WTC11 (cell line): ENCODE data around the gene TMF1. TPM values are rescaled to one million over a fixed set of nuclear protein-coding genes. Genes with fewer than 3 reads are reported as not detected.

ENCODE experiments used
- ATAC-seq: fragments of 200-7000 bp; cut with Tn5 transposase; 2 replicates; pipeline ENCODE4 v1.10.0; 2021; ENCODE audit warnings: mild to moderate bottlenecking, moderate library complexity
- CTCF ChIA-PET: fragments of 300-600 bp; sonication (Branson Sonifier 250); formaldehyde crosslinking; loops from one replicate; lab custom pipeline; 2021; ENCODE audit warnings: antibody characterized with exemption; lab: Charles Lee
- POLR2A ChIA-PET: fragments of 350-600 bp; sonication (Branson Sonifier 250); formaldehyde crosslinking; loops from one replicate; lab custom pipeline; 2021; ENCODE audit warnings: antibody characterized with exemption; lab: Charles Lee
- DNase-seq: peaks from one replicate; pipeline ENCODE4 v3.0.0; 2021; ENCODE audit warnings: low spot score
- H3K27ac Mint-ChIP-seq: 2 replicates; pipeline ENCODE4 v1.8.0; 2021; ENCODE audit warnings: mixed read lengths
- H3K27me3 Mint-ChIP-seq: 2 replicates; pipeline ENCODE4 v1.8.0; 2021; ENCODE audit warnings: low read depth, mild to moderate bottlenecking, moderate library complexity, mixed read lengths
- H3K36me3 Mint-ChIP-seq: 2 replicates; pipeline ENCODE4 v1.8.0; 2021; ENCODE audit warnings: mixed read lengths
- H3K4me1 Mint-ChIP-seq: 2 replicates; pipeline ENCODE4 v1.8.0; 2022; ENCODE audit warnings: mixed read lengths
- H3K4me3 Mint-ChIP-seq: 2 replicates; pipeline ENCODE4 v1.8.0; 2021; ENCODE audit warnings: mild to moderate bottlenecking, moderate library complexity, mixed read lengths
- H3K9me3 Mint-ChIP-seq: 2 replicates; pipeline ENCODE4 v1.8.0; 2021; ENCODE audit warnings: mixed read lengths
- ATF1 ChIP-seq: sonication (generic); formaldehyde crosslinking; IDR thresholded peaks from 2 replicates; pipeline ENCODE4 v1.8.1; 2023; ENCODE audit warnings: mild to moderate bottlenecking, moderate library complexity, missing genetic modification reagents
- ATF6 ChIP-seq: sonication (generic); formaldehyde crosslinking; IDR thresholded peaks from 2 replicates; pipeline ENCODE4 v1.8.1; 2023; ENCODE audit warnings: mild to moderate bottlenecking, missing genetic modification reagents
- CDX4 ChIP-seq: fragments of 250-450 bp; sonication (Bioruptor Pico); IDR thresholded peaks from 2 replicates; pipeline ENCODE4 v1.9.0; 2021; ENCODE audit warnings: moderate library complexity, mild to moderate bottlenecking, inconsistent platforms, borderline replicate concordance
- CTCF ChIP-seq: fragments of 200-600 bp; IDR thresholded peaks from 2 replicates; pipeline ENCODE4 v1.8.0; 2022; ENCODE audit warnings: antibody characterized with exemption
- E2F4 ChIP-seq: sonication (generic); formaldehyde crosslinking; IDR thresholded peaks from 2 replicates; pipeline ENCODE4 v1.8.1; 2022; ENCODE audit warnings: low read depth, mild to moderate bottlenecking, moderate library complexity, missing genetic modification reagents, borderline replicate concordance
- E2F5 ChIP-seq: sonication (generic); formaldehyde crosslinking; IDR thresholded peaks from 2 replicates; pipeline ENCODE4 v1.8.1; 2022; ENCODE audit warnings: mild to moderate bottlenecking, moderate library complexity, missing genetic modification reagents
- EMX1 ChIP-seq: fragments of 250-450 bp; sonication (Bioruptor Pico); IDR thresholded peaks from 2 replicates; pipeline ENCODE4 v1.8.0; 2021; ENCODE audit warnings: mild to moderate bottlenecking
- ESRRA ChIP-seq: sonication (generic); formaldehyde crosslinking; IDR thresholded peaks from 2 replicates; pipeline ENCODE4 v1.8.1; 2022; ENCODE audit warnings: mild to moderate bottlenecking, missing genetic modification reagents, borderline replicate concordance
- ETV6 ChIP-seq: sonication (generic); formaldehyde crosslinking; IDR thresholded peaks from 2 replicates; pipeline ENCODE4 v1.8.1; 2022; ENCODE audit warnings: mild to moderate bottlenecking, missing genetic modification reagents
- FOXP1 ChIP-seq: sonication (generic); formaldehyde crosslinking; IDR thresholded peaks from 2 replicates; pipeline ENCODE4 v1.8.0; 2022; ENCODE audit warnings: missing genetic modification reagents, mild to moderate bottlenecking, moderate library complexity, borderline replicate concordance
- GTF2I ChIP-seq: fragments of 250-450 bp; sonication (Bioruptor Pico); conservative IDR thresholded peaks from 2 replicates; pipeline ENCODE4 v1.4.0; 2021; ENCODE audit warnings: mild to moderate bottlenecking
- IRF2 ChIP-seq: sonication (generic); formaldehyde crosslinking; IDR thresholded peaks from 2 replicates; pipeline ENCODE4 v1.8.0; 2022; ENCODE audit warnings: low read depth, missing genetic modification reagents, borderline replicate concordance
- MYBL2 ChIP-seq: sonication (generic); formaldehyde crosslinking; IDR thresholded peaks from 2 replicates; pipeline ENCODE4 v1.8.1; 2023; ENCODE audit warnings: mild to moderate bottlenecking, moderate library complexity, missing genetic modification reagents
- NFATC4 ChIP-seq: fragments of 250-450 bp; sonication (Bioruptor Pico); IDR thresholded peaks from 2 replicates; pipeline ENCODE4 v1.9.0; 2021; ENCODE audit warnings: mild to moderate bottlenecking
- NFE2L1 ChIP-seq: sonication (generic); formaldehyde crosslinking; IDR thresholded peaks from 2 replicates; pipeline ENCODE4 v1.8.1; 2023; ENCODE audit warnings: missing genetic modification reagents
- NR2C2 ChIP-seq: sonication (generic); formaldehyde crosslinking; IDR thresholded peaks from 2 replicates; pipeline ENCODE4 v1.8.0; 2022; ENCODE audit warnings: mild to moderate bottlenecking, missing genetic modification reagents
- SMAD3 ChIP-seq: sonication (generic); formaldehyde crosslinking; IDR thresholded peaks from 2 replicates; pipeline ENCODE4 v1.8.0; 2022; ENCODE audit warnings: missing genetic modification reagents, mild to moderate bottlenecking, borderline replicate concordance
- TEAD1 ChIP-seq: sonication (generic); formaldehyde crosslinking; IDR thresholded peaks from 2 replicates; pipeline ENCODE4 v1.8.0; 2022; ENCODE audit warnings: mild to moderate bottlenecking, missing genetic modification reagents
- TEAD4 ChIP-seq: sonication (generic); formaldehyde crosslinking; IDR thresholded peaks from 2 replicates; pipeline ENCODE4 v1.8.0; 2022; ENCODE audit warnings: mild to moderate bottlenecking, missing genetic modification reagents
- ZMAT4 ChIP-seq: fragments of 250-450 bp; sonication (Bioruptor Pico); IDR thresholded peaks from 2 replicates; pipeline ENCODE4 v1.9.0; 2021; ENCODE audit warnings: mild to moderate bottlenecking
- ZNF219 ChIP-seq: sonication (generic); formaldehyde crosslinking; IDR thresholded peaks from 2 replicates; pipeline ENCODE4 v1.8.0; 2023; ENCODE audit warnings: missing genetic modification reagents, mild to moderate bottlenecking, borderline replicate concordance
- ZNF425 ChIP-seq: fragments of 250-450 bp; sonication (Bioruptor Pico); conservative IDR thresholded peaks from 2 replicates; pipeline ENCODE4 v1.9.0; 2021; ENCODE audit warnings: mild to moderate bottlenecking
- total RNA-seq: library from RNA; stranded (reverse); gene quantifications from 3 replicates; pipeline ENCODE4 v1.2.3, GENCODE V29; 2021

Gene TMF1
- total RNA-seq, 1 experiment from 2014 or later = 23.9 TPM

GRCh38 chr3:68974711-68975110 is 77.4 kb downstream of the TMF1 start:
- H3K36me3 Mint-ChIP-seq = peaks cover 26% of the 10 kb centered on the region
- no peaks in the 10 kb centered on the region for H3K27me3 Mint-ChIP-seq
- POLR2A ChIA-PET = no interaction called here
- no peak for DNase-seq
- H3K4me1 Mint-ChIP-seq = peaks cover 9% of the 10 kb centered on the region
- TF ChIP-seq TEAD1 (no peak), IRF2 (CRISPR knock-in tag) (no peak), ATF1 (CRISPR knock-in tag) (no peak), E2F4 (CRISPR knock-in tag) (no peak), GTF2I (no peak), ATF6 (CRISPR knock-in tag) (no peak), CDX4 (CRISPR knock-in tag) (no peak), CTCF (no peak), ZNF425 (CRISPR knock-in tag) (no peak), NFATC4 (no peak), NR2C2 (no peak), E2F5 (CRISPR knock-in tag) (no peak), EMX1 (no peak), FOXP1 (CRISPR knock-in tag) (no peak), ETV6 (CRISPR knock-in tag) (no peak)
- no peak for ATAC-seq
- no peak overlapping the region for H3K27ac Mint-ChIP-seq
- H3K9me3 Mint-ChIP-seq = no peaks in the 10 kb centered on the region
- no peak overlapping the region for H3K4me3 Mint-ChIP-seq
- CTCF ChIA-PET = interaction anchor here (2.1 kb wide), 1 partner anchor 42 kb away, joined by 7 read pairs; the partner anchor contains the start of gene TAFA4

- Mint-ChIP-seq H3K27me3 (no peaks in the 10 kb centered on the region), H3K4me3 (no peak overlapping the region), H3K36me3 (peaks cover 15% of the 10 kb centered on the region), H3K27ac (no peak overlapping the region; the same call in 1 of the 2 replicates), H3K4me1 (peaks cover 9% of the 10 kb centered on the region), H3K9me3 (no peaks in the 10 kb centered on the region)
- DNase-seq (peak; percentile 27), ATAC-seq (peak; percentile 45)
- CTCF ChIA-PET = interaction anchor here (0.6 to 2.1 kb wide), 3 partner anchors 41 to 80 kb away, joined by 3 to 7 read pairs (median 4); partner anchors contain the start of gene TAFA4
- POLR2A ChIA-PET = no interaction called here
- TF ChIP-seq ZNF425 (CRISPR knock-in tag) (no peak), ESRRA (no peak), TEAD4 (CRISPR knock-in tag) (no peak), ZMAT4 (CRISPR knock-in tag) (no peak), SMAD3 (CRISPR knock-in tag) (no peak), MYBL2 (CRISPR knock-in tag) (no peak), ZNF219 (no peak), NFE2L1 (CRISPR knock-in tag) (no peak), CTCF (no peak)
Measured at GRCh38 chr3:68973639-68974038, 78.5 kb downstream of the TMF1 start.
